Skeletal muscle tissue (tissue), 5 donors: ENCODE measurements around the gene POLR3K. TPM values are rescaled to one million over a fixed set of nuclear protein-coding genes. Genes with fewer than 3 reads are reported as not detected.
"Not testable (repeated sequence)": the region's sequence is repeated elsewhere in the genome, so short reads cannot be mapped to it uniquely, and the experiment has no call there.

ENCODE experiments used
- H3K27ac ChIP-seq: one replicate; pipeline ENCODE4 v1.7.0; 2013; ENCODE audit warnings: mild to moderate bottlenecking, low read depth, low read length, inconsistent platforms
- H3K27me3 ChIP-seq, 3 donors: one replicate each; pipeline ENCODE4 v1.7.0; 2013; ENCODE audit warnings: low read length in 3 of 3; ENCODE audit not compliant: control insufficient read depth in 3 of 3, insufficient read depth in 3 of 3
- H3K36me3 ChIP-seq, 3 donors: one replicate each; pipeline ENCODE4 v1.7.0; 2013; ENCODE audit warnings: low read length in 3 of 3; ENCODE audit not compliant: control insufficient read depth in 3 of 3, insufficient read depth in 3 of 3
- H3K4me1 ChIP-seq, 3 donors: one replicate each; pipeline ENCODE4 v1.7.0; 2013; ENCODE audit warnings: low read length in 3 of 3, mild to moderate bottlenecking in 3 of 3; ENCODE audit not compliant: control insufficient read depth in 3 of 3, insufficient read depth in 3 of 3
- H3K4me3 ChIP-seq, 3 donors: one replicate each; pipeline ENCODE4 v1.7.0; 2013; ENCODE audit warnings: low read length in 3 of 3
- H3K9ac ChIP-seq, 3 donors: one replicate each; pipeline ENCODE4 v1.7.0; 2013; ENCODE audit warnings: low read length in 3 of 3, mild to moderate bottlenecking in 3 of 3, moderate library complexity in 2 of 3, low read depth in 1 of 3
- H3K9me3 ChIP-seq, 3 donors: one replicate each; pipeline ENCODE4 v1.7.0; 2013; ENCODE audit warnings: low read length in 3 of 3; ENCODE audit not compliant: control insufficient read depth in 3 of 3
- small RNA-seq: library from RNA; depleted of rRNA; stranded (forward); fragments of <200 nt; gene quantifications from one replicate; pipeline ENCODE3, GENCODE V24; 2014
- total RNA-seq: library from RNA; depleted of rRNA; stranded (reverse); fragments of >200 nt; gene quantifications from one replicate; pipeline ENCODE4 v1.2.3, GENCODE V29; 2014
- donor health status: Osteomylitis.

The POLR3K gene
- total RNA-seq, 1 donor from 2014 or later, result 4.2 TPM

GRCh38 chr16:20886-21285 lies 32.5 kb downstream of the POLR3K start:
- H3K4me1 ChIP-seq, H3K4me3 ChIP-seq, H3K9me3 ChIP-seq, H3K27ac ChIP-seq, H3K36me3 ChIP-seq, H3K9ac ChIP-seq, H3K27me3 ChIP-seq: not testable (repeated sequence)

GRCh38 chr16:17062-17765 lies 36.2 kb downstream of the POLR3K start:
- not testable (repeated sequence) for H3K36me3 ChIP-seq, H3K4me1 ChIP-seq, H3K9ac ChIP-seq, H3K9me3 ChIP-seq, H3K4me3 ChIP-seq, H3K27me3 ChIP-seq, H3K27ac ChIP-seq

- not testable (repeated sequence) for H3K9ac ChIP-seq, H3K4me1 ChIP-seq, H3K27ac ChIP-seq, H3K27me3 ChIP-seq, H3K36me3 ChIP-seq, H3K4me3 ChIP-seq, H3K9me3 ChIP-seq
These were observed 42.6 kb downstream of the POLR3K start for GRCh38 chr16:10772-11171.

GRCh38 chr16:9903-10665 lies 43.3 kb downstream of the POLR3K start:
- Histone ChIP-seq H3K4me1 (no peaks in the 10 kb centered on the region), H3K9me3 (no peaks in the 10 kb centered on the region), H3K9ac (no peak overlapping the region), H3K4me3 (peak overlapping the region in 1 of 3 donors; percentile 14), H3K36me3 (no peaks in the 10 kb centered on the region), H3K27ac (no peak overlapping the region), H3K27me3 (no peaks in the 10 kb centered on the region)

Small RNAs within 50 kb of the gene (small RNA-seq; reads per million reads assigned to genes)
- not detected for gene MIR6859-4
- not detected for gene Z69720.2

Other genes starting within 250 kb of the POLR3K start
- 16.2 TPM for gene SNRNP25, start 220 bp upstream of the POLR3K start, total RNA-seq
- gene RHBDF1, start 19.0 kb upstream of the POLR3K start, total RNA-seq, result 19.8 TPM
- 72.0 TPM for gene MPG, start 24.6 kb upstream of the POLR3K start, total RNA-seq
- 12.5 TPM for gene NPRL3, start 85.1 kb upstream of the POLR3K start, total RNA-seq
- gene HBZ, start 99.0 kb upstream of the POLR3K start, total RNA-seq, result 1.0 TPM
- 151 TPM for gene HBM, start 112.4 kb upstream of the POLR3K start, total RNA-seq
- 5,761 TPM for gene HBA2, start 119.3 kb upstream of the POLR3K start, total RNA-seq
- 2,922 TPM for gene HBA1, start 123.1 kb upstream of the POLR3K start, total RNA-seq
- gene HBQ1, start 126.9 kb upstream of the POLR3K start, total RNA-seq, result 14.1 TPM
- gene LUC7L, start 175.8 kb upstream of the POLR3K start, total RNA-seq, result 38.1 TPM
- gene FAM234A, start 181.2 kb upstream of the POLR3K start, total RNA-seq, result 23.5 TPM
- 0.52 TPM for gene RGS11, start 222.3 kb upstream of the POLR3K start, total RNA-seq
- 1.0 TPM for gene ARHGDIG, start 227.0 kb upstream of the POLR3K start, total RNA-seq
- under 0.01 TPM for gene PDIA2, start 229.6 kb upstream of the POLR3K start, total RNA-seq